ENCODE results near the gene ADGRE1. TPM values are rescaled to one million over a fixed set of nuclear protein-coding genes. Genes with fewer than 3 reads are reported as not detected.

Gene ADGRE1
- total RNA-seq (2022; extraction: Qiagen RNA extraction): 4.0 to 5.5 TPM (median 4.6 TPM) in 5 replicates

GRCh38 chr19:6887316-6887715 is at the start of gene ADGRE1:
TSS of gene ADGRE1 (plus strand) at chr19:6887579. CDS start at chr19:6887609, 30 bp downstream.

Other genes with a start within 250 kb of the ADGRE1 start
- 0.06 to 0.12 TPM (median 0.08 TPM) in 5 replicates for gene TNFSF14, start 217.4 kb upstream of the ADGRE1 start, total RNA-seq (2022; extraction: Qiagen RNA extraction)
- gene C3, start 166.9 kb upstream of the ADGRE1 start, total RNA-seq (2022; extraction: Qiagen RNA extraction): 43.4 to 62.3 TPM (median 59.3 TPM) in 5 replicates
- 30.8 to 45.5 TPM (median 42.1 TPM) in 5 replicates for gene GPR108, start 150.0 kb upstream of the ADGRE1 start, total RNA-seq (2022; extraction: Qiagen RNA extraction)
- 77.6 to 111 TPM (median 108 TPM) in 5 replicates for gene TRIP10, start 147.9 kb upstream of the ADGRE1 start, total RNA-seq (2022; extraction: Qiagen RNA extraction)
- gene SH2D3A, start 120.1 kb upstream of the ADGRE1 start, total RNA-seq (2022; extraction: Qiagen RNA extraction): 13.8 to 19.4 TPM (median 18.8 TPM) in 5 replicates
- 5.1 to 6.8 TPM (median 6.0 TPM) in 5 replicates for gene VAV1, start 114.9 kb upstream of the ADGRE1 start, total RNA-seq (2022; extraction: Qiagen RNA extraction)
- gene MBD3L2B, start 133.9 kb downstream of the ADGRE1 start, total RNA-seq (2022; extraction: Qiagen RNA extraction): 0.16 TPM in 1 of 5 replicates, not detected in the others
- gene MBD3L5, start 143.0 kb downstream of the ADGRE1 start, total RNA-seq (2022; extraction: Qiagen RNA extraction): not detected in 5 replicates
- gene MBD3L4, start 152.6 kb downstream of the ADGRE1 start, total RNA-seq (2022; extraction: Qiagen RNA extraction): not detected in 5 replicates
- not detected in 5 replicates for gene MBD3L2, start 161.7 kb downstream of the ADGRE1 start, total RNA-seq (2022; extraction: Qiagen RNA extraction)
- not detected in 5 replicates for gene MBD3L3, start 171.1 kb downstream of the ADGRE1 start, total RNA-seq (2022; extraction: Qiagen RNA extraction)
- 2.6 to 3.5 TPM (median 3.2 TPM) in 5 replicates for gene ZNF557, start 182.1 kb downstream of the ADGRE1 start, total RNA-seq (2022; extraction: Qiagen RNA extraction)

Data from A549 treated with dexamethasone at 1 μM for 4 hours (cell line).